ENCODE measurements around the gene EPGN.

EPGN gene

DNA sequence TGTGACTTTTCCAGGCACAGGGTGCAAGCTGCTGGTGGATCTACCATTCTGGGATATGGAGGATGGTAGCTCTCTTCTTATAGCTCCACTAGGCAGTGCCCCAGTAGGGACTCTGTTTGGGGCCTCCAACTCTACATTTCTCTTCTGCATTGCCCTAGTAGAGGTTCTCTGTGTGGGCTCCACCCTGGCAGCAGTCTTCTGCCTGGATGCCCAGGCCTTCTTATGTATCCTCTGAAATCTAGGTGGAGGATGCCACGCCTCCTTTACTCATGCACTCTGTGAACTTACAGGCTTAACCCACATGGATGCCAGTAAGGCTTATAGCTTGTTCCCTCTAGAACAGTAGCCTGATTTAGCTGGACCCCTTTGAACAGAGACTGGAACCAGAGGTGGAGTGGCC is 35.8 kb downstream of the EPGN start:
- DNase-seq: no peak

GRCh38 chr4:74353858-74354257 is 45.6 kb downstream of the EPGN start:
- DNase-seq: no peak

DNA sequence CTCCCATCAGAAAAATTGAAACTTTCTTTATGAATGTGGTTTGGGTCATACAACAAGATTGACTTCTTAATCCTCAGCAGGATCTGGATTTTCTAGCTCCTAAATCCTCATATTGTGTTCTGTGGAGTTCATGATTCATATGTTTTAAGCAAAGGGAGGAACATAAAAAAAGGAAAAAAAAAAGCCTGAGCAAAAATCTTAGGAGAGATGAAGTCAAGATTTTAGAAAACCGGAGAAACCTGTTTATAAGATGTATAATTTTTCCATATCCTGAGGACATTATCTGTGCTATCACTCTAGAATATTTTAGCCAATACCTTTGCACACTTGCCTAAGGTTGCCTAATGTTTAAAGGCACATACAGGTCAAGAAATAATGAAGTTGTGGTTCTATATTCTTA is 49.7 kb downstream of the EPGN start:
- DNase-seq: no peak

DNA sequence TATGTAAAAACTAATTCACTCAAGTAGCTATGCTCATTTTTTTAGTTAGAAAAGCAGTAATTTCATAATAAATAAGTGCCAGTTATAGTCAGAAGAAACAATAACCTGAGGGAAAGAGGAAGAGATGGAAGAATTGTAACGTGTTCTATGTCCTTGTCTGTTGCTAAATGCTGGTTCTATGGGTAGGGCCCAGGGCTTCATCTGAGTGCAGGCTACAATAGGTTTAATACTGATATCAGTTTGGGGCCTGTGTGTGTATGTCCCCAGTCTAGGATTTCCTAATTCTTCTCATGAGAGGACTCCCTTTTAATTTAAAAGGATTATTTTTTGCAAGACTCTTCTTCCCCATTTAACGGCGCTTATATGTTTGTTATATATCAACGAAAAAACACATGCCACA is 53.4 kb downstream of the EPGN start:
- DNase-seq: no peak

GRCh38 chr4:74362347-74362746 is 54.1 kb downstream of the EPGN start:
- DNase-seq: no peak

GRCh38 chr4:74364256-74364651 is 56.0 kb downstream of the EPGN start:
- DNase-seq: no peak

DNA sequence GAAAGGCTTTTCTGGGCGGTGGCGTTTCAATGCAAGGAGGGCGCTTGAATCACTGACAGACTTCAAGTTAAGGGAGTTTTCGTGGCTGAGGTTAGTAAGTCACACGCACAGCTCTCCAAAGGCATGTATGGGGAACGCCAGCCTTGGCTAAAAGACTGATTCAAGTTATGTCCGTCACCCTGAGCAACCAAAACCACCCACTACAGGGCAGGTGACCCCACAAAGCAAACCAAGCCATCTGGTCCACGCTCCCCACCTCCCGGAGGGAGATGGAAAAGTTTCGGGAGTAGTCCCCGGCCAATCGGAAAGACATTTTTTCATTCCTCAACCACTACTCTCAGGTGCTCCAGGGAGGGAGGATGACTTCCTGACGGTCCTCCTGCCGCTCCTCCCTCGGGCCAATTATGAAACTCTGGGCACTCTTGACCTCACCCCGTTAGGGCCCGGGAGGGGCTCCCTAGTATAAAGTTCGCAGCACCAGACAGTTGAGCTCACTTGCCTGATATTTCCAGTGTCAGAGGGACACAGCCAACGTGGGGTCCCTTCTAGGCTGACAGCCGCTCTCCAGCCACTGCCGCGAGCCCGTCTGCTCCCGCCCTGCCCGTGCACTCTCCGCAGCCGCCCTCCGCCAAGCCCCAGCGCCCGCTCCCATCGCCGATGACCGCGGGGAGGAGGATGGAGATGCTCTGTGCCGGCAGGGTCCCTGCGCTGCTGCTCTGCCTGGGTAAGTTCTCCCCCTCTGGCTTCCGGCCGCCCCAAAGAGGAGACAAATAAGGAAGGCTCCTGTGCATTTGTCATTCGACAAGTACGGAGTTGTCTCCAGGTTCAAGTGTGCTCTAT is 56.6 kb downstream of the EPGN start, which contains the start of gene EREG:
EREG (plus strand) TSS at position 494 of the 840 bp plus-strand sequence; CDS start at position 658, 164 bp downstream.
- DNase-seq: no peak

DNA sequence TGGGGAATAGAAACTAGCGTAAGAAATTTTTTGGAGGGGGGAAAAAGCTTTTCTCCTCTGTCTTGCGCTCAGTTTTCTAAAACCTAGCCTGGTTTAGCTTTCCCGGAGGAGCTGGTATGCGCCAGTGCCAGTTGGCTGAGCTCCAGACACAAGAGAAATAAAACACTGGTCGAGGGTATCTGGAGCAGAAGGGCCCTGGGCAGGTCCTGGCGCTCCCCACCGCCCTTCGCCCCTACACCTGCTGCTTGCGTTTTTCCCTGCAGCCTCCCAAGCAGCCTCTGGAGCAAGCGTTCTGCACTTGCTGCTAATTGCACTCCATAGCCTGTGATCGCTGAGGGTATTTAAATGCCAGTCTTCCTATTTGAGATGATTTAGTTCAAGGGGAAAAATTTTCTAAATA is 57.5 kb downstream of the EPGN start:
- no peak for DNase-seq

All from kidney glomerular epithelial cell (primary cell).